PC-3 (cell line): ENCODE results near the gene FAM114A1. TPM values are rescaled to one million over a fixed set of nuclear protein-coding genes. Genes with fewer than 3 reads are reported as not detected.

Experiments used
- ATAC-seq: fragments of 200-7000 bp; cut with Tn5 transposase; 2 replicates; pipeline ENCODE4 v1.9.1; 2020; ENCODE audit warnings: mild to moderate bottlenecking, moderate library complexity
- BruUV-seq: library from RNA; stranded (reverse); fragments of 400-500 nt; replicated peaks from 2 replicates; lab custom pipeline; 2021; lab: Mats Ljungman, UMichigan
- CTCF ChIA-PET: fragments of 300-600 bp; sonication (Branson Sonifier 250); formaldehyde crosslinking; loops from one replicate; lab custom pipeline; 2022; ENCODE audit warnings: antibody characterized with exemption; lab: Charles Lee
- POLR2A ChIA-PET: fragments of 300-600 bp; sonication (Branson Sonifier 250); formaldehyde crosslinking; loops from one replicate; lab custom pipeline; 2022; ENCODE audit warnings: antibody characterized with exemption; ENCODE audit not compliant: unreplicated experiment; lab: Charles Lee
- DNase-seq: peaks from one replicate; pipeline ENCODE4 v3.0.0-alpha.2; 2015
- H2AFZ ChIP-seq: fragments of 300-600 bp; sonication (generic); 2 replicates; pipeline ENCODE4 v1.6.0; 2016; ENCODE audit warnings: antibody characterized with exemption, low read length
- H3F3A ChIP-seq: fragments of 300-600 bp; sonication (generic); one replicate; pipeline ENCODE4 v1.6.0; 2017; ENCODE audit warnings: antibody characterized with exemption, low read length, control low read depth, mild to moderate bottlenecking; ENCODE audit not compliant: unreplicated experiment
- H3K27ac ChIP-seq: fragments of 300-600 bp; sonication (generic); 2 replicates; pipeline ENCODE4 v1.5.1; 2016; ENCODE audit warnings: mild to moderate bottlenecking, low read length
- H3K27me3 ChIP-seq: fragments of 300-600 bp; sonication (generic); 2 replicates; pipeline ENCODE4 v1.6.1; 2016; ENCODE audit warnings: low read length, mixed read lengths
- H3K36me3 ChIP-seq: fragments of 300-600 bp; sonication (generic); 2 replicates; pipeline ENCODE4 v1.6.1; 2016; ENCODE audit warnings: low read depth, mixed run types, low read length, mixed read lengths
- H3K4me1 ChIP-seq: fragments of 300-600 bp; sonication (generic); 2 replicates; pipeline ENCODE4 v1.5.1; 2016; ENCODE audit warnings: low read length; ENCODE audit not compliant: insufficient read depth
- H3K4me2 ChIP-seq: fragments of 300-600 bp; sonication (generic); 2 replicates; pipeline ENCODE4 v1.6.0; 2016; ENCODE audit warnings: low read length
- H3K4me3 ChIP-seq: fragments of 300-600 bp; sonication (generic); 2 replicates; pipeline ENCODE4 v1.5.1; 2016; ENCODE audit warnings: mild to moderate bottlenecking, low read length, mixed read lengths
- H3K79me2 ChIP-seq: fragments of 300-600 bp; sonication (generic); 2 replicates; pipeline ENCODE4 v1.6.1; 2017; ENCODE audit warnings: low read length, mixed read lengths
- H3K9ac ChIP-seq: fragments of 300-600 bp; sonication (generic); 2 replicates; pipeline ENCODE4 v1.6.0; 2016; ENCODE audit warnings: mild to moderate bottlenecking, low read length
- H3K9me2 ChIP-seq: fragments of 300-600 bp; sonication (generic); replicated peaks from 2 replicates; pipeline ENCODE4 v1.6.1; 2016; ENCODE audit warnings: mixed run types, low read length, mixed read lengths
- H3K9me3 ChIP-seq: fragments of 300-600 bp; sonication (generic); 2 replicates; pipeline ENCODE4 v1.6.1; 2016; ENCODE audit warnings: low read length, mixed read lengths
- H4K20me1 ChIP-seq: fragments of 300-600 bp; sonication (generic); 2 replicates; pipeline ENCODE4 v1.6.1; 2016; ENCODE audit warnings: low read length, mixed read lengths
- EZH2 ChIP-seq: fragments of 300-600 bp; sonication (generic); IDR thresholded peaks from one replicate; pipeline ENCODE4 v1.6.1; 2017; ENCODE audit warnings: antibody characterized with exemption, mild to moderate bottlenecking, low read length; ENCODE audit not compliant: unreplicated experiment
- EZH2phosphoT487 ChIP-seq: fragments of 300-600 bp; sonication (generic); IDR thresholded peaks from 2 replicates; pipeline ENCODE4 v1.6.1; 2018; ENCODE audit warnings: mild to moderate bottlenecking, antibody characterized with exemption, low read length, borderline replicate concordance
- intact Hi-C: fragments of 100-400 bp; cut with micrococcal nuclease; formaldehyde crosslinking; loops from 2 replicates; pipeline ENCODE4 v1.9.0; 2023
- total RNA-seq: library from RNA; depleted of rRNA; stranded (reverse); fragments of >200 nt; gene quantifications from 2 replicates; pipeline ENCODE4 v1.2.3, GENCODE V29; 2014
- TF ChIP-seq, protein P1 (sequence below): fragments of 300-600 bp; sonication (generic); conservative IDR thresholded peaks from 2 replicates; pipeline ENCODE4 v1.5.1; 2017; ENCODE audit warnings: antibody characterized with exemption, low read depth, mild to moderate bottlenecking, low read length

The FAM114A1 gene
- total RNA-seq, 1 experiment from 2014 or later, result 25.0 TPM

DNA sequence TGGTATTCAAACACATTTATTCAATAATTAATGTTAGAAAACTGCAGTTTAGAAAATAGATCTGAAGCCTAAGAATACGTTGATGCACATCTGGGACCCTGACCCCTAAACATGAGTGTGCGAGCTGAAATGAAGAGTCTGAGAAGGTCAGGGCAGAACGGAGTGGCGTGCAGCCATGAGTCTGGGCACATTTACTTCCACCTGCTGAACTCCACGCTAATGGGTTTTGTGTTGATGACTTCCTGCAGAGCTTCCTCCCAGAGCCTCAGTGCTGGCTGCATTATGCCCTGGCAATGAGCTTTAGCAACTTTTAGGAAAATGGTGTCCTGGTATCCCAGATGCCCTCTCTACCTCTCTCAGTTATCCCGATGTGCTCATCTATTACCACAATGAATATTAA is 53.1 kb downstream of the FAM114A1 start:
- intact Hi-C loops, result no loop called here
- H3F3A ChIP-seq, result no peaks in the 10 kb centered on the region
- TF ChIP-seq EZH2phosphoT487 (no peak), EZH2 (no peak)
- TF ChIP-seq, protein P1, sequence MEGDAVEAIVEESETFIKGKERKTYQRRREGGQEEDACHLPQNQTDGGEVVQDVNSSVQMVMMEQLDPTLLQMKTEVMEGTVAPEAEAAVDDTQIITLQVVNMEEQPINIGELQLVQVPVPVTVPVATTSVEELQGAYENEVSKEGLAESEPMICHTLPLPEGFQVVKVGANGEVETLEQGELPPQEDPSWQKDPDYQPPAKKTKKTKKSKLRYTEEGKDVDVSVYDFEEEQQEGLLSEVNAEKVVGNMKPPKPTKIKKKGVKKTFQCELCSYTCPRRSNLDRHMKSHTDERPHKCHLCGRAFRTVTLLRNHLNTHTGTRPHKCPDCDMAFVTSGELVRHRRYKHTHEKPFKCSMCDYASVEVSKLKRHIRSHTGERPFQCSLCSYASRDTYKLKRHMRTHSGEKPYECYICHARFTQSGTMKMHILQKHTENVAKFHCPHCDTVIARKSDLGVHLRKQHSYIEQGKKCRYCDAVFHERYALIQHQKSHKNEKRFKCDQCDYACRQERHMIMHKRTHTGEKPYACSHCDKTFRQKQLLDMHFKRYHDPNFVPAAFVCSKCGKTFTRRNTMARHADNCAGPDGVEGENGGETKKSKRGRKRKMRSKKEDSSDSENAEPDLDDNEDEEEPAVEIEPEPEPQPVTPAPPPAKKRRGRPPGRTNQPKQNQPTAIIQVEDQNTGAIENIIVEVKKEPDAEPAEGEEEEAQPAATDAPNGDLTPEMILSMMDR, result no peak
- no peak overlapping the region for H3K27ac ChIP-seq
- no peaks in the 10 kb centered on the region for H3K9me2 ChIP-seq
- ATAC-seq (no peak), DNase-seq (no peak)
- POLR2A ChIA-PET, result no interaction called here
- H4K20me1 ChIP-seq, result no peaks in the 10 kb centered on the region
- H2AFZ ChIP-seq, result no peak overlapping the region
- no peaks in the 10 kb centered on the region for H3K36me3 ChIP-seq
- no peaks in the 10 kb centered on the region for H3K79me2 ChIP-seq
- no peak overlapping the region for H3K9ac ChIP-seq
- BruUV-seq, result no TSS peak
- H3K4me2 ChIP-seq, result no peak overlapping the region
- H3K27me3 ChIP-seq, result no peaks in the 10 kb centered on the region
- CTCF ChIA-PET, result no interaction called here
- H3K9me3 ChIP-seq, result no peaks in the 10 kb centered on the region
- no peak overlapping the region for H3K4me3 ChIP-seq
- no peaks in the 10 kb centered on the region for H3K4me1 ChIP-seq

DNA sequence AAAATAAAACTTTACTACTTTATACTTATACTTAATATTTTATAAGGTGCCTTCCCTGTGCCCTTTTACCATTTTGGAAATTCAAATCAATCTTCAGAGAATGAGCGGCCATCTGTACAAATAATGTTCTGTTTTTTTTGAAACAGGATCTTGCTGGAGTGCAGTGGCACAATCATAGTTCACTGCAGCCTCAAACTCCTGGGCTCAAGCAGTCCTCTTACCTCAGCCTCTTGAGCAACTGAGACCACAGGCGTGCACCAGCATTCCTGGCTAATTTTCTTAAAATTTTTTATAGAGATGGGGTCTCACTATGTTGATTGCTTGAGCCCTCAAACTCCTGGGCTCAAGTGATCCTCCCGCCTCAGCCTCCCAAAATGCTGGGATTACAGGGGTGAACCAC is 53.5 kb downstream of the FAM114A1 start:
- intact Hi-C loops, result no loop called here
- no peaks in the 10 kb centered on the region for H3K27me3 ChIP-seq
- BruUV-seq, result no TSS peak
- no peaks in the 10 kb centered on the region for H3K4me1 ChIP-seq
- POLR2A ChIA-PET, result no interaction called here
- CTCF ChIA-PET, result no interaction called here
- H3K4me2 ChIP-seq, result no peak overlapping the region
- no peak overlapping the region for H3K9ac ChIP-seq
- H3K9me3 ChIP-seq, result no peaks in the 10 kb centered on the region
- no peak for DNase-seq
- no peak for TF ChIP-seq EZH2phosphoT487
- TF ChIP-seq, protein P1, result no peak
- TF ChIP-seq EZH2, result no peak
- H2AFZ ChIP-seq, result no peak overlapping the region
- no peak overlapping the region for H3K27ac ChIP-seq
- no peak overlapping the region for H3K4me3 ChIP-seq
- no peaks in the 10 kb centered on the region for H3K9me2 ChIP-seq
- no peaks in the 10 kb centered on the region for H4K20me1 ChIP-seq
- H3K79me2 ChIP-seq, result no peaks in the 10 kb centered on the region
- H3F3A ChIP-seq, result no peaks in the 10 kb centered on the region
- H3K36me3 ChIP-seq, result no peaks in the 10 kb centered on the region
- ATAC-seq, result no peak

DNA sequence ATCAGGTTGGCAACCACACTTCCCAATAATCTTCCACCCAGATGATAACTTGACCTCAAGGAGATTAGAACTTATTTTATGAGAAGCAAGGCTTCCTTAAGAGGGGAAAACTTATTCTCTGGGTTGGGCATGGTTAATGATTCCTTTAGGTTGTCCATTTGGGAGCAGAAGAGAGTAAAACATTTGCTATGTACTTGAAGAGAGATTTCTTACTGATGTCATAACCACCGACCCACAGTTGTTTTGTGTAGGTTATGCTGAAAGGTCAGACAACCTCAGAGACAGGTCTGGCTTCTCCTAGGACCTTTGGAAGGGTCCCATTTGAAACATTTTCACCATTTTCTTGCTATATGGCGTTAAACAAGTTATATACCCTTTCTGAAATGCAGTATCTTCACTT is 56.1 kb downstream of the FAM114A1 start:
- POLR2A ChIA-PET, result no interaction called here
- DNase-seq (no peak), ATAC-seq (no peak)
- H3F3A ChIP-seq, result no peaks in the 10 kb centered on the region
- no peak for TF ChIP-seq EZH2
- TF ChIP-seq EZH2phosphoT487, result no peak
- TF ChIP-seq, protein P1, result no peak
- no peak overlapping the region for H3K4me3 ChIP-seq
- no peaks in the 10 kb centered on the region for H3K4me1 ChIP-seq
- H3K79me2 ChIP-seq, result no peaks in the 10 kb centered on the region
- H3K27me3 ChIP-seq, result no peaks in the 10 kb centered on the region
- CTCF ChIA-PET, result interaction anchor here (0.8 kb wide), 1 partner anchor 164 kb away, joined by 3 read pairs; no protein-coding TSS in a partner anchor
- H3K36me3 ChIP-seq, result no peaks in the 10 kb centered on the region
- no peak overlapping the region for H3K4me2 ChIP-seq
- BruUV-seq, result no TSS peak
- no peak overlapping the region for H3K9ac ChIP-seq
- intact Hi-C loops, result no loop called here
- no peaks in the 10 kb centered on the region for H3K9me3 ChIP-seq
- no peaks in the 10 kb centered on the region for H4K20me1 ChIP-seq
- H2AFZ ChIP-seq, result no peak overlapping the region
- no peak overlapping the region for H3K27ac ChIP-seq
- H3K9me2 ChIP-seq, result no peaks in the 10 kb centered on the region
